ENCODE results near the gene TRNAU1AP.
A peak's percentile ranks its signal among the peaks of the same experiment; 100 is the strongest.
"Not testable (repeated sequence)": the region's sequence is repeated elsewhere in the genome, so short reads cannot be mapped to it uniquely, and the experiment has no call there.

The TRNAU1AP gene

DNA sequence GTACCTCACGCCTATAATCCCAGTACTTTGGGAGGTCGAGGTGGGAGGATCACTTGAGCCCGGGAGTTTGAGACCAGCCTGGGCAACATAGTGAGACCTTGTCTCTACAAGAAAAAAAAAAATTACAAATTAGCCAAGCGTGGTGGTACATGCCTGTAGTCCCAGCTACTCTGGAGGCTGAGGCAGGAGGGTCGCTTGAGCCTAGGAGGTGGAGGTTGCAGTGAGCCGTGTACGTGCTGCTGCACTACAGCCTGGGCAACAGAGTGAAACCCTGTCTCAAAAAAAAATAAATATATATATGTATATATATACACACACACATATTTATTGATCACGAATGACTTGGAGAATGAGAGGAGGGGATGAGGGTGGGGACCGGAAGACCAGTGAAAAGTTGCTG, 30.3 kb upstream of the TRNAU1AP start:
- not testable (repeated sequence) for DNase-seq

- DNase-seq = not testable (repeated sequence)
These were observed 27.8 kb upstream of the TRNAU1AP start for GRCh38 chr1:28525002-28525642.

DNA sequence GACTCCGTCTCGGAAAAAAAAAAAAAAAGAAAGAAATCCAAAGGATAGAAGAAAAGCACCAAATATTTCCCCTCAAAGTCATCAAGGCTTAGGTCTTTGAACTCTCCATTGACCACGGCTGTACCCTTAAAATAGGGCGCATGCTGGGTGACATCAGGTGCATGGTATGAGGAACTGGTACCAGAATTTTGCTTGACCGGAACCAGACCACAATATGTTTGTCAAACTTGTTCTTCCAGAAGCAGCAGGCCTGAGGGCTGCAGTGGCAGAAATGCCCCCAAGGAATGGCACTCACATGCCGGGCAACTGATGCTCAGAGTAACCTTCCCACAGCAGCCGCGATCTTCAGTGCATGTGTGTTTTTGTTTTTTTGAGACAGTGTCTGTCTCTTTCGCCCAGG, 26.0 kb upstream of the TRNAU1AP start:
- DNase-seq = no peak

- DNase-seq = no peak
These were observed 22.4 kb upstream of the TRNAU1AP start for GRCh38 chr1:28530456-28530855.

- no peak for DNase-seq
These were observed 18.2 kb upstream of the TRNAU1AP start for GRCh38 chr1:28534671-28535070.

DNA sequence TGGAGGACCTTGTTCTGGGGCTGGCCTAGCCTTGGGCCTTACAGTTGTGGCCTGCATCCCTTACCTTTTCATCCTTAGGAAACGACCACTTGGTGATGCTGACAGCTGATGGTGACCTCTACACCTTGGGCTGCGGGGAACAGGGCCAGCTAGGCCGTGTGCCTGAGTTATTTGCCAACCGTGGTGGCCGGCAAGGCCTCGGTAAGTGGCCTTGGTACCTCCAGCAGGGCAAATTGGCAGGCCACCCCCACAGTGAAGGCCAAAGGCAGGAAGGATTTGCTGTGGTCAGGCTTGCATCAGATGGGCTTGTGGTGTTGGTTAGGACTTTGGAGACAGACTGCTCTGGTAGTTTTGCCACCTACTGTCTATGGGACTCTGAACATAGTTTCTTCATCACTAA, 17.7 kb upstream of the TRNAU1AP start:
- no peak for DNase-seq

DNA sequence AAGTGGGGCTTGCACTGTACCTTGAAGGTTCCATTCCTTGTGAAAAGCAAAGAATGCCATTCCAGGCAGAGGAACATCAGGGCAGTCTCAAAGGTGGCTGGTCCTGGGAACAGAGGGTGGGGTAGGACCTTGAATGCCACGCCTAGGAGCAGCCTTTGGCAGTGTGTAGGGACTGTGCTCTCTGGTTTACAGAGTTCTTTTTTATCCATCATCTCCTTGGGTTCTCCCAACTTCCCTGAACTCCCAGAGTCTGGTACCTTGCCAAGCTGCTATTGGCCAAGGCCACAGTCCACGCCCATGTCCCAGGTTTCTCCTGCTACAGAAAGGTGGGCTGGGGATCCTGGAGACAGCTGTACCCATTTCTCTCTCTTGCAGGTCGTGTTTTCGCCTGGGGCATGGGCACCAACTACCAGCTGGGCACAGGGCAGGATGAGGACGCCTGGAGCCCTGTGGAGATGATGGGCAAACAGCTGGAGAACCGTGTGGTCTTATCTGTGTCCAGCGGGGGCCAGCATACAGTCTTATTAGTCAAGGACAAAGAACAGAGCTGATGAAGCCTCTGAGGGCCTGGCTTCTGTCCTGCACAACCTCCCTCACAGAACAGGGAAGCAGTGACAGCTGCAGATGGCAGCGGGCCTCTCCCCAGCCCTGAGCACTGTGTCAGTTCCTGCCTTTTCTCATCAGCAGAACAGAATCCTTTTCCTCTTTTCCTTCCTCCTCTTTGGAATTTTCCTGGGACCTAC, 15.3 kb upstream of the TRNAU1AP start:
- no peak for DNase-seq

GRCh38 chr1:28538286-28538685, 14.6 kb upstream of the TRNAU1AP start:
- DNase-seq = no peak

- no peak for DNase-seq
These were observed 12.2 kb upstream of the TRNAU1AP start for GRCh38 chr1:28540651-28541050.

DNA sequence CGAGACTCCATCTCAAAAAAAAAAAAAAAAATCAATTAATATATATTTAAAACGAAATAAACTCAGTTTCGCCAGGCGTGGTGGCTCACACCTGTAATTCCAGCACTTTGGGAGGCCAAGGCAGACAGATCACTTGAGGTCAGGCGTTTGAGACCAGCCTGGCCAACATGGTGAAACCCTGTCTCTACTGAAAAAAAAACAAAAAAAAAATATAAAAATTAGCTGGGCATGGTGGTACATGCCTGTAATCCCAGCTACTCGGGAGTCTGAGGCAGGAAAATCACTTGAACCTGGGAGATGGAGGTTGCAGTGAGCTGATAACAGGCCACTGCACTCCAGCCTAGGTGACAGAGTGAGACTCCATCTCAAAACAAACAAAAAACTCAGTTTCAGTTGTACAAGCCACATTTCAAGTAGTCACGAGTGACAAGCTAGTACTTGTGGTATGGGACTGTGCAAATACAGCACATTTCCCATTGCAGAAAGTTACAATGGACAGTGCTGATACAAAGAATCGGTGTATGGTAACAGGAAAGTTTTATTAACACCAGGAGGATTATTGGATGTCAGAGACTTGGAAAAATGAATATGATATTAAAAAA, 11.4 kb upstream of the TRNAU1AP start:
- not testable (repeated sequence) for DNase-seq

DNA sequence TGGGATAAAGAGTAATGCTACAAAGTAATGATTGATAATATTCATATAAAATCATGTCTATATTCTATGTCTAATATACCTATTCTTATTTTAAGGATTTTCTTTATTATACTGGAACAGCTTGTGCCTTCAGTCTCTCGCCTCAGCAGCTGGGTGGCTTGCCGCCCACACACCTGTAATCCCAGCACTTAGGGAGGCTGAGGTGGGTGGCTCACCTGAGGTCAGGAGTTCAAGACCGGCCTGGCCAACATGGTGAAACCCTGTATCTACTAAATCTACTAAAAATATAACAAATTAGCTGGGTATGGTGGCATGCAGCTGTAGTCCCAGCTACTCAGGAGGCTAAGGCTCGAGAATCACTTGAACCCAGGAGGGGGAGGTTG, 7.6 kb upstream of the TRNAU1AP start:
- no peak for DNase-seq

DNA sequence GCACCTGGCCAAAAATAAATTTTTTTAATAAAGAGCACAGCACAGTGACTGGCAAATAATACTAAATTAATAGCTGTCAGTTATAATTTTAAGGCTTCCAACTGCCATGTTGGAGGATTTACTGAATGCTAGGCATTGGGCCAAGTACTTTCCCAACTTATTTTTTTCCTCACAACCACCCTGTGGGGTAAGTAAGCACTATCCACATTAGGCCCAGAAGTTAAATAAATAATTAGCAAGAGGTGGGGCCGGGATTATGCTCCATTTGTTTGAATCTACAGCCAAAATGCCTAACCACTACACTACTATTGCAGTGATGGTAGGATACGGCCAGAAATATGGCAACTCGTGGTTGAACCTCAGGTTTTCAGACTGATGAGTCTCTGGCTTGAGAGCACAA, 4.6 kb upstream of the TRNAU1AP start:
- DNase-seq = no peak

GRCh38 chr1:28551381-28551780, 1.5 kb upstream of the TRNAU1AP start:
- DNase-seq = no peak

GRCh38 chr1:28560886-28561285, 8.0 kb downstream of the TRNAU1AP start:
- DNase-seq = no peak

- no peak for DNase-seq
These were observed 11.4 kb downstream of the TRNAU1AP start for GRCh38 chr1:28564310-28564709.

- DNase-seq = no peak
These were observed 12.2 kb downstream of the TRNAU1AP start for GRCh38 chr1:28565040-28565439.

DNA sequence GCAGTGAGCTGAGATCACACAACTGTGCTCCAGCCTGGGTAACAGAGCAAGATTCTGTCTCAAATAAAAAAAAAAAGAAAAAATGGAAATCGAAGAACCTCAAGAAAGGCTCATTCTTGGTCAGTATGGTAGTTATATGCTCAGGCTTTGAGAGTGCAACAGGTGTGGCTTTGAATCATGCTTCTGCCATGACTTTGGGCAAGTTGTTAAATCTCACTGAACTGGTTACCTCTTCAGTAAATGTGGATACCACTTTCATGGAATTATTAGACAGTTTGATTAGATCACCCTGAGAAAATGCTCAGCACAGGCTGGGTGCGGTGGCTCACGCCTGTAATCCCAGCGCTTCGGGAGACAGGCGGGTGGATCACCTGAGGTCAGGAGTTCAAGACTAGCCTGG, 12.8 kb downstream of the TRNAU1AP start:
- DNase-seq = no peak

GRCh38 chr1:28566931-28567330, 14.0 kb downstream of the TRNAU1AP start:
- no peak for DNase-seq

GRCh38 chr1:28571911-28572310, 19.0 kb downstream of the TRNAU1AP start:
- DNase-seq = no peak

GRCh38 chr1:28572891-28573290, 20.0 kb downstream of the TRNAU1AP start:
- not testable (repeated sequence) for DNase-seq

DNA sequence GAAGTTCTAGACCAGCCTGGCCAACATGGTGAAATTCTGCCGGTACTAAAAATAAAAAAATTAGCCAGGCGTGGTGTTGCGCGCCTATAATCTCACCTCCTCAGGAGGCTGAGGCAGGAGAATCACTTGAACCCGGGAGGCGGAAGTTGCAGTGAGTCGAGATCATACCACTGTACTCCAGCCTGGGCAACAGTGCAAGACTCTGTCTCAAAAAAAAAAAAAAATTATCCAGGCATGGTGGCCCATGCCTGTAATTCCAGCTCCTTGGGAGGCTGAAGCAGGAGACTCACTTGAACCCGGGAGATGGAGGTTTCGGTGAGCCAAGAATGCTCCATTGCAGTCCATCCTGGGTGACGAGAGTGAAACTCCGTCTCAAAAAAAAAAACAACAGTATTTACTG, 20.7 kb downstream of the TRNAU1AP start:
- no peak for DNase-seq

DNA sequence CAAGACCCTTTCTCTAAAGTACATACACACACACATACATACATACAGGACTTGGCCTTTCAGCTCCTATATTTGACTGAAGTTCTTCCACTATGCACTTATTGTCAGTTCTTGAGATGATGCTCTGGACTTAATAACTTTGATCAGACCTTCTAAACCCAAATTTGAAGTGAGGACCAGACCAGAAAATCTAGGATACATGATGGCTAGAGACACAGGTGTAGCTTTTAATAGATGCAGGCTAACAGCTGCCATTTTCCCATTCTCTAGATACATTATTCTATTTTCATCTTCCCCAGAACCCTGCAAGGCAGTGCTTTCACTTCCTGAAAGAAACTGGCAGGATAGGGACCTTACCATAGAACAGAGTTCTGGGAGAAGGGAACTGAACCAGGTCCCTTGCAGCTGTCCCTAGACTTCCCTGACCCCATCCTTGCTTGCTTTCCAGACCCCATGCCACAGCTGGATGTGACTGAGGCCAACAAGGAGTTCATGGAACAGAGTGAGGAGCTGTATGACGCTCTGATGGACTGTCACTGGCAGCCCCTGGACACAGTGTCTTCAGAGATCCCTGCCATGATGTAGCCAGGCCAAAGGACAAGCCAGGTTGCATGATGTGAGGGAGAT, 24.3 kb downstream of the TRNAU1AP start:
- peak; percentile 47 to 62 for DNase-seq

- peak; percentile 35 to 37 for DNase-seq
These were observed 25.1 kb downstream of the TRNAU1AP start for GRCh38 chr1:28577738-28578536.

Measured in stimulated activated CD4-positive, alpha-beta T cell treated with anti-CD3 and anti-CD28 coated beads, Interleukin-2, amount 100 ng/mL, for 24 hours (primary cell).